Activated effector memory CD4-positive, alpha-beta T cell treated with anti-CD3 and anti-CD28 coated beads, Interleukin-2, amount 50 U/mL, for 16 hours (primary cell): ENCODE data around the gene KDM4B.
A peak's percentile ranks its signal among the peaks of the same experiment; 100 is the strongest.

Source experiments
- DNase-seq: peaks from one replicate; pipeline ENCODE4 v3.0.0-alpha.2; 2020

Gene KDM4B

GRCh38 chr19:5127717-5128116 lies 158.8 kb downstream of the KDM4B start:
- no peak for DNase-seq

DNA sequence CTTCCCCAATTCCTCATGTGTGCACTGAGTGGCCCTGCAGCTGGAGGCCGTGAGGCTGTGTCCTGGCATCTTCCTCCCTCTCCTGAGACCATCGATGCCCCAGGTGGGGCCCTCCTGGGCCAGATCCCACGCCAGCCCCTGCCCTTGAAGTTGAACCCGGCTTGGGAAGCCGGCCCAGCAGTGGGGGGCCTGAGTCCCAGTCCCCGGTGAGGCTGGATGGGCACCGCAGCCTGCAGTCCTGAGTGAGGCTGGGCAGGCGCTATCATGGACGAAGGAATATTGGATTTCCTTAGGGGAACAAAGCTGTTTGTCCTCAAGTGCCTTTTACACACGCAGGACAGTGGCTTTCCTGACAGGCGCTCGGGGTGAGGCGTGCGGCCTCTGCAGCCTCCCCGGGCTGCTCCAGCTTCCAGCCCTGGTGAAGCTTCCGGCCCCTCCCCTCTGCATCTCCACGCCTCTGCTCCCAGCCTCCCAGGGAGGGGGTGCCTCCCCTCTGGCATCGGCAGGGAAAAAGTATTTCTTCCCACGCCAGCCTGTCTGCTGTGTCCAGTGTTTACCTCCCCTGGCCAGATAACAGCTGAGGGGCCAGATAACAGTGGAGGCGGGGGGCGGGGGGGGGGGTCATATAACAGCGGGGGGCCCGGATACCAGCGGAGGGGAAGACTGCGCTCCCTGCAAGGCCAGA lies 159.5 kb downstream of the KDM4B start:
- no peak for DNase-seq

- DNase-seq, result no peak
These were observed 160.1 kb downstream of the KDM4B start for GRCh38 chr19:5128936-5129389.

DNA sequence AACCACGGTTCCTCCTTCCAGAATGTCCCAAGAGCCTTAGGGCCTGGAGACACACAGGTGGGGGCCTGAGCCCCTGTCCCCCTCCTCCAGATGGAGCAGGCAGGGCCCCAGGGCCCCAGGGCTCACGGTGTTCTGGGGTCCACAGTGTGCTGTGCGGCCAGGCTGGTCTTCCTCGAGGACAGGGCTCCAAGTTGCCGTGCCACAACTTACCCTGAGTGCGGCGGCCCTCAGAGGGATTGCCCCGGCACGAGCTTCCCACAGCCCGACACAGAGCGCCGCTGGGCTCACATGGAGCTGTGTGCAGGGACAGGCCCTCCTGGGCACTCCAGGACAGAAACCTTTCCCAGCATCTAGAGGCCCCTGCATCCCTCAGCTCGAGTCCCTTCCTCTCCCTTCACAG lies 160.8 kb downstream of the KDM4B start:
- DNase-seq, result no peak

- peak; percentile 78 for DNase-seq
These were observed 161.6 kb downstream of the KDM4B start for GRCh38 chr19:5130371-5131030.

DNA sequence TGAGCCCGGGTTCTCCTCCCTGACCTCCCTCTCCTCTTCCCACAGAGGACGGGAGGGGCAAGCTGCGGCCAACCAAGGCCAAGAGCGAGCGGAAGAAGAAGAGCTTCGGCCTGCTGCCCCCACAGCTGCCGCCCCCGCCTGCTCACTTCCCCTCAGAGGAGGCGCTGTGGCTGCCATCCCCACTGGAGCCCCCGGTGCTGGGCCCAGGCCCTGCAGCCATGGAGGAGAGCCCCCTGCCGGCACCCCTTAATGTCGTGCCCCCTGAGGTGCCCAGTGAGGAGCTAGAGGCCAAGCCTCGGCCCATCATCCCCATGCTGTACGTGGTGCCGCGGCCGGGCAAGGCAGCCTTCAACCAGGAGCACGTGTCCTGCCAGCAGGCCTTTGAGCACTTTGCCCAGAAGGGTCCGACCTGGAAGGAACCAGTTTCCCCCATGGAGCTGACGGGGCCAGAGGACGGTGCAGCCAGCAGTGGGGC lies 162.2 kb downstream of the KDM4B start:
- DNase-seq, result no peak

DNA sequence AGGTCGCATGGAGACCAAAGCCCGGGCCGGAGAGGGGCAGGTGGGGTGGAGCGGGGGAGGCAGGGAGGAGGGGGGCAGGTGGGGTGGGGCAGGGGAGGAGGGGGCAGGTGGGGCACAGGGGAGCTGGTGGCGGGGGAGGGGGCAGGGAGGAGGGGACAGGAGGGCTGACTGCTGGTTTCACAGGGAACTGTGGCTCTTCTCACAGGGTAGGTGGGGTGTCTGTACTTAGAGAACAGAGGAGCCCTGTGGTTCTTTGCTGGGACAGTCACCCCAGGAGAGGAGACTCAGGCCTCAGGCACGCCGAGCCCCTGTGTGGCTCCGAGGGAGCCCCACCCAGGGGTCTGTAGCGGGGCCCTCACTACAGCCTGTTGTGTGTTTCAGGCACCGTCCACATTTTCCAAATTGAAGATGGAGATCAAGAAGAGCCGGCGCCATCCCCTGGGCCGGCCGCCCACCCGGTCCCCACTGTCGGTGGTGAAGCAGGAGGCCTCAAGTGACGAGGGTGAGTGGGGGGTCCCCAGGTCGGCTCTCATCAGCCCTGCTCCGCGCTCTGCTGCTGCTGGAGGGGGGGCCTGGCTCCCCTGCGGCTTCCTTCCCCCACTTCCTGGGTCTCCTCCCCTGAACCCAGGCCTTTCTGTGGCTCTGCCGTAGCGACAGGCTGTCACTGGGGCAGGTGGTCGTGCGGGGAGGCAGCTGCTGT lies 162.7 kb downstream of the KDM4B start:
- DNase-seq, result no peak

- no peak for DNase-seq
These were observed 163.3 kb downstream of the KDM4B start for GRCh38 chr19:5132206-5132560.

DNA sequence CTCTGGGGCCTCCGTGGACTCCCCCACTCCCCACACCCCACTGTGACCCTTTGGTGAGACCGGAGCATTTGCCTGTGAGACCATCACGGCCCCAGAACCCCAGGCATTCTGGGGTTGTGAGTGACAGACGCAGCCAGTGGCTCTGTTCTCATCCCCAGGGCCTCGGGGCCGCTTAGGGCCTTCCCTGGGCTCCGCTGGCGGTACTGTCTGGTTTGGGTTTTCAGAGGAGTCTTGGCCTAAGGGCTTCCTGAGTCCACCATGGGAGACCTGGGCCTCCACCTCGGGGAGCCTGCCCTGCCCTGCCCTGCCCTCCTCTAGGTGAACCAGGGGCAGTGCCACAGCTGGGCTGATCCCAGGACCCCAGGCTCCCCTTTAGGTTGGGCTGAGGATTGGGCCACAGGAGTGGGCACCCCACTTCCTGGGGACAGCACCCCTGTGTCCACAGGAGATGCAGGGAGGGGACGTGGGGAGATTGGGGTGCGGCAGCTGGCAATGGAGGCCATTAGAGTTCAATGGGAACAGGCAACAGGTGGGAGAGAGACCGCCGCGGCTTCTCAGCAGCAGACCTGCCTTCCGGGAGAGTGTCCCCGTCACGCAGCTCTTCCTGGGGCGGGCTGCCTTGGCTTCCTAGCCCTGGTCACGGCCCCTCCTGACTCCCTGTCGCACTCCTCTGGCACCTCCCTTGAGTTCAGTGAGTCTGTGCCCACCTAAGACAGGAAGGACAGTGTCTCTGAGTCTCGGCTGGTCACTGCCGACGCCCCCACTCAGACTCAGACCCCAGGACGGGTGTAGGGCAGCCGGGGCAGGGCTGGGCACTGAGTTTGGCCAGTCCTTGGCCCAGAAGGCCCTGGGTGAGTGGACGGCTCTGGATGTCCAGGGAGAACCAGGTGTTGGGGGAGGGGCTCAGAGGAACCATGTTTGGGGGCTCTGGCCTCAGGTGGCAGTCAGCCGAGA lies 164.1 kb downstream of the KDM4B start:
- DNase-seq, result no peak

- DNase-seq, result no peak
These were observed 165.2 kb downstream of the KDM4B start for GRCh38 chr19:5133986-5134595.

GRCh38 chr19:5134691-5135090 lies 165.8 kb downstream of the KDM4B start:
- DNase-seq, result no peak

DNA sequence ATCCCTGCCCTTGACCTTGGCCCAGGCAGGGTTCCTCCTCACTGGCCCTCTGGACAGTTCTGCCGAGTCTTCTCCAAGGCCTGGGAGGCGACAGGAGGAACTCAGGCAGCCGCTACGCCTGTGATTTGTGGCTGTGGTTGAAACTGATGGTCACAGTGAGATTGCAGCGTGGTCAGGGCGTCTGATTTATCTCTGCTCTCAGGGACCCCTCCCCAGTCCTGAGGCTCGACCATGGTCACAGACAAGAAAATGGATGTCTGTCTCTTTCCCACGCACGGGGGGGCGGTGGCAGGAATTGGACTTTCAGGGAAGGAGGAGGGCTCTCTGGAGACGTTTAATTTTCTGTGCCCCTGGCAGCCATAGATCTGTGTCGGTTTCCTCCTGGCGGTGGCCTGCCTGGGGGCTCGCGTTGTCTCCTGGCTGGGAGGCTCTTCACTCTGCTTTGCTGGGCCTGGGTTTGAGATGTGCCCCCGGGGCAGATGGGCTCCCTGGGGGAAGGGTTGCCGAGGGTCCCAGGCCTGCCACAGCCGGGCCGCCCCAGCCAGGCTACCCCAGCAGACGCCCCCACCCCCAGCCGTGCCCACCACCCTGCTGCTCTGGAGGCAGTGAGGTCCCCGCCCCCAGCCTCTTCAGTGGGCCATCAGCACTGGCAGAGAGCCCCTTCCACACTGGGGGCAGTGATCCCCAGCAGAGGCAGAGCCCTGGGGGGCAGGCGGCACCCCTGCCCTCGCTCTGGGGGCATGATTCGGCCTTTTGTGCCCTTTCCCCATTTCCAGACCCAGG lies 167.4 kb downstream of the KDM4B start:
- no peak for DNase-seq

- DNase-seq, result no peak
These were observed 168.2 kb downstream of the KDM4B start for GRCh38 chr19:5137114-5137513.

DNA sequence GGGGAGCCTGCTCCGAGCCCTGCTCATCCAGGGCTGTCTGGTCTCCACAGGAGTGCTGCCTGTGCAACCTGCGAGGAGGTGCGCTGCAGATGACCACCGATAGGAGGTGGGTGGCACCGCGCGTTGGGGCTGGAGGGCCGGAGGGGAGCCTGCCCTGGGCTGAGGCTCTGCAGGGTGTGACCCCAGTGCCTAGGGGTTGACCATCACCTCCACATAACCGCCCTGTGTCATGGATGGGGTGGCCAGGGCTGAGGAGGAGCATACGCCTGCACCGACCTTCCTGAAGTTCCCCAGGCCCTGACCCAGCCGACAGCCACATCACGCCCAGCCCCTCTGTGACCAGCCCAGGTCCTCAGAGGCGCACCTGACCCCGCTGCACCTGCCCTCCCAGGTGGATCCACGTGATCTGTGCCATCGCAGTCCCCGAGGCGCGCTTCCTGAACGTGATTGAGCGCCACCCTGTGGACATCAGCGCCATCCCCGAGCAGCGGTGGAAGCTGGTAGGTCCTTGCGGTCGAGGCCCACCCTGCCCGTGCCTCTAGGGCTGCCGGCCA lies 168.7 kb downstream of the KDM4B start:
- no peak for DNase-seq

DNA sequence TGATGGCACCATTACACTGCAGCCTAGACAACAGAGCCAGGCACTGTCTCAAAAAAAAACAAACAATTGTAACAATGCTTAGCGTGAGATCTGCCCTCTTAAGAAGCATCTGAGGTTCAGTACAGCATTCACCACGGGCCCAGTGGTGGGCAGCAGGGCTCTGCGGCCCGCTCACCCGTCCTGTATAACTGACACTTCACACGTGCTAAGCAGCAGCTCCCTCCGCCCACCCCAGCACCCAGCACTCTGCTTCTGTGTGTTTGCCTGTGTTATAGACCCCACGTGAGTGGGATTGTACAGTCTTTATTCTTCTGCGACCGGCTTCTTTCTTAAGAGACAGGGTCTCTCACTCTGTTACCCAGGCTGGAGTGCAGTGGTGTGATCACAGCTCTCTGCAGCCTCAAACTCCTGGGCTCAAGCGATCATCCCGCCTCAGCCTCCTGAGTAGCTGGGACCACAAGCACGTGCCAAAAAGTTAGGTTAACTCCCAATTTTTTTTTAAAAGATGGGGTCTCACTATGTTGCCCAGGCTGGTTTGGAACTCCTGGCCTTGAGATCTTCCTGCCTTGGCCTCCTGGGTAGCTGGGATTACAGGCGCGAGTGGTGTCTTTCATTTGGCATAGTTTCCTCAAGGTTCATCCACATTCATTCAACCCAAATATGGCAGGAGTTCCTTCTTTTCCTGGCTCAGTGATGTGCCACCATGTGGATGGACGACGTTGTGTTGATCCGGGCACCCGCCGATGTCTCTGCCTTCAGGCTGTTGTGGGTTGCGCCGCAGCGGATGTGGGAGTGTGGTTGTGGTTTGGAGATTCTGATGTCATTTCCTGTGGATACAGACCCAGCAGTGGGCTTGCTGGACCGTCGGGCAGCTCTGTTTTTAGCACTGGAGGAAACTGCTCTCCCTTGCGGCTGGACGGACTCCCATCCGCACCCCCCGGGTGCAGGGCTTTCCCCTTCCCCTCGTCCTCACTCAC lies 170.0 kb downstream of the KDM4B start:
- DNase-seq, result peak; percentile 86

DNA sequence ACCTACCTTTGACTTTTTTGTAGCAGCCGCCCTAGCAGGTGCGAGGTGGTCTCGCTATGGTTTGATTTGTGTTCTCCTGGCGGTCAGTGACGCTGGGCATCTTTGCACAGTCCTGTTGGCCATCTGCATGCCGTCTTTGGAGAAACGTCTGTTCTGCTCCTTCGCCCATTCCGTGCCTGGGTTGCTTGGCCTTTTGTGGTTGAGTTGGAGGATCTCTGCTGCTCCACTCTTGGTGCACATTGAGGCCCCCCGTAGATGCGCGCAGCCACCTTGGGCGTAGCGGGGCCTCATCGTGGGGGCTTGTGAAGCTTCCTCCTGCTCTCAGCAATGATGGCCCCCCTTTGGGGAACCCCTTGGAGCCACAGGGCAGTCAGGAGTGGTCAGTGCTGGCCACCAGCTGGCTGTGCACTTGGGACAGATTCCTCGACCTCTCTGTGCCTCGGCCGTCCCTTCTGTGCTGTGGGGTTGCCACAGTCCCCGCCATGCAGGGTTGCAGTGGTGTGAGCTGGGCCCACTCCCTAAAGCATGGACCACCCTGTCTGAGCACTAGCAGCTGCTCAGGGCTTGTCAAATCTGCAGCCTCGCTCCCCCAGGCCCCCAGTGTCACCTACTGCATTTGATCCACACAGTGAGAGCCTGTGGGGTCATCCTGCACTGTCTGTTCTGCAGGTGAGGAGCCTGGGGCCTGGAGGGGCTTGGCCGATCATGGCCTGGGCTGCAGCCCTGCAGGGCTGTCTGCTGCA lies 170.8 kb downstream of the KDM4B start:
- DNase-seq, result no peak

- no peak for DNase-seq
These were observed 172.4 kb downstream of the KDM4B start for GRCh38 chr19:5141129-5141849.
